SU-DHL-6 (cell line): ENCODE measurements around the gene ARHGAP45.

Experiments
- H2AFZ ChIP-seq: fragments of 200-600 bp; sonication (generic); 2 replicates; pipeline ENCODE4 v1.6.1; 2014; ENCODE audit warnings: low read depth, mild to moderate bottlenecking, moderate library complexity, mixed read lengths, antibody characterized with exemption, low read length; ENCODE audit not compliant: severe bottlenecking
- H3F3A ChIP-seq: fragments of 200-600 bp; shearing (Covaris generic); 2 replicates; pipeline ENCODE4 v1.6.0; 2016; ENCODE audit warnings: antibody characterized with exemption, mild to moderate bottlenecking; ENCODE audit not compliant: insufficient read depth
- H3K27ac ChIP-seq: fragments of 200-600 bp; sonication (generic); 2 replicates; pipeline ENCODE4 v1.5.1; 2016; ENCODE audit warnings: low read depth, mild to moderate bottlenecking, low read length, moderate library complexity, mixed read lengths
- H3K27me3 ChIP-seq: fragments of 200-600 bp; sonication (generic), shearing (Covaris generic); 2 replicates; pipeline ENCODE4 v1.6.0; 2014; ENCODE audit warnings: mild to moderate bottlenecking, low read length
- H3K36me3 ChIP-seq: fragments of 200-600 bp; sonication (generic); 2 replicates; pipeline ENCODE4 v1.6.1; 2014; ENCODE audit warnings: mild to moderate bottlenecking, low read length, mixed read lengths
- H3K4me2 ChIP-seq: fragments of 300-600, 200-600 bp; shearing (Covaris generic), sonication (generic); 2 replicates; pipeline ENCODE4 v1.6.0; 2014; ENCODE audit warnings: low read length, low read depth, mild to moderate bottlenecking; ENCODE audit not compliant: poor library complexity, severe bottlenecking
- H3K4me3 ChIP-seq: fragments of 200-600 bp; sonication (generic); 2 replicates; pipeline ENCODE4 v1.5.1; 2014; ENCODE audit warnings: antibody characterized with exemption, low read length, mild to moderate bottlenecking, mixed read lengths; ENCODE audit not compliant: insufficient read depth, poor library complexity, severe bottlenecking
- H3K79me2 ChIP-seq: fragments of 200-600 bp; sonication (generic); 2 replicates; pipeline ENCODE4 v1.6.1; 2014; ENCODE audit warnings: mild to moderate bottlenecking, low read length, moderate library complexity; ENCODE audit not compliant: insufficient read depth
- H3K9ac ChIP-seq: fragments of 200-600 bp; sonication (generic); 2 replicates; pipeline ENCODE4 v1.7.0; 2014; ENCODE audit warnings: mild to moderate bottlenecking, low read length
- H3K9me2 ChIP-seq: fragments of 200-600 bp; sonication (generic); replicated peaks from 2 replicates; pipeline ENCODE4 v1.6.1; 2014; ENCODE audit warnings: low read length; ENCODE audit not compliant: insufficient read depth
- H3K9me3 ChIP-seq: fragments of 200-600 bp; sonication (generic); 2 replicates; pipeline ENCODE4 v1.6.1; 2014; ENCODE audit warnings: low read length, mixed read lengths; ENCODE audit not compliant: insufficient read depth
- H4K20me1 ChIP-seq: fragments of 200-600 bp; sonication (generic); 2 replicates; pipeline ENCODE4 v1.6.1; 2014; ENCODE audit warnings: low read depth, mild to moderate bottlenecking, antibody characterized with exemption, low read length, moderate library complexity, mixed read lengths
- EZH2phosphoT487 ChIP-seq: fragments of 200-600 bp; sonication (generic), shearing (Covaris generic); conservative IDR thresholded peaks from 2 replicates; pipeline ENCODE4 v1.6.1; 2018; ENCODE audit warnings: mild to moderate bottlenecking, antibody characterized with exemption, low read length, moderate library complexity, mixed read lengths
- TF ChIP-seq, protein P1 (sequence below): fragments of 200-600 bp; sonication (generic); IDR thresholded peaks from one replicate; pipeline ENCODE4 v1.5.1; 2017; ENCODE audit warnings: antibody characterized with exemption, mild to moderate bottlenecking, low read length, moderate library complexity; ENCODE audit not compliant: insufficient read depth, poor library complexity, severe bottlenecking

Gene ARHGAP45

DNA sequence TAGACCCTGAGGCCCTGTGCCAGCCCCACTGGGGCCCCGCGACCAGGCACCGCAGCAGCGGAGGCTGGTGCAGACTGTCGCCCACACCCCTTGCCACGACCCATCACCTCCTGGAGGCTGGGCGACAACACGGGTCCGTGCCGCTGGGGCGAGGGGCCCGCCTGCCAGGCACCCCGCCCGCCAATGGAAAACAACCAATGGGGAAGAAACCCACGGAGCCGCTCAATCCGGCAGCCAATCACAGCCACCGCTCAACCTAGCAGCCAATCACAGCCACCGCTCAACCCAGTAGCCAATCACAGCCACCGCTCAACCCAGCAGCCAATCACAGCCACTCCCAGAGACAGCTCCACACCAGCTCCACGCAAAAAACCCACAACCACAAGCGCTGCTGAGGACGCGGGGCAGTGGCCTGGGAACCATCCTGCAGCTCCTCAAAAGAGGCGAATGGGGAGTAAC, 66.5 kb downstream of the ARHGAP45 start:
- no peaks in the 10 kb centered on the region for H4K20me1 ChIP-seq
- H3K9me3 ChIP-seq: no peaks in the 10 kb centered on the region
- peak overlapping the region; percentile 68 for H3K4me2 ChIP-seq
- H3K27me3 ChIP-seq: no peaks in the 10 kb centered on the region
- H2AFZ ChIP-seq: no peak overlapping the region
- TF ChIP-seq, protein P1, sequence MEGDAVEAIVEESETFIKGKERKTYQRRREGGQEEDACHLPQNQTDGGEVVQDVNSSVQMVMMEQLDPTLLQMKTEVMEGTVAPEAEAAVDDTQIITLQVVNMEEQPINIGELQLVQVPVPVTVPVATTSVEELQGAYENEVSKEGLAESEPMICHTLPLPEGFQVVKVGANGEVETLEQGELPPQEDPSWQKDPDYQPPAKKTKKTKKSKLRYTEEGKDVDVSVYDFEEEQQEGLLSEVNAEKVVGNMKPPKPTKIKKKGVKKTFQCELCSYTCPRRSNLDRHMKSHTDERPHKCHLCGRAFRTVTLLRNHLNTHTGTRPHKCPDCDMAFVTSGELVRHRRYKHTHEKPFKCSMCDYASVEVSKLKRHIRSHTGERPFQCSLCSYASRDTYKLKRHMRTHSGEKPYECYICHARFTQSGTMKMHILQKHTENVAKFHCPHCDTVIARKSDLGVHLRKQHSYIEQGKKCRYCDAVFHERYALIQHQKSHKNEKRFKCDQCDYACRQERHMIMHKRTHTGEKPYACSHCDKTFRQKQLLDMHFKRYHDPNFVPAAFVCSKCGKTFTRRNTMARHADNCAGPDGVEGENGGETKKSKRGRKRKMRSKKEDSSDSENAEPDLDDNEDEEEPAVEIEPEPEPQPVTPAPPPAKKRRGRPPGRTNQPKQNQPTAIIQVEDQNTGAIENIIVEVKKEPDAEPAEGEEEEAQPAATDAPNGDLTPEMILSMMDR: no peak
- TF ChIP-seq EZH2phosphoT487: no peak
- H3K9ac ChIP-seq: peak overlapping the region; percentile 50
- peak overlapping the region; percentile 70 for H3K27ac ChIP-seq
- no peaks in the 10 kb centered on the region for H3K79me2 ChIP-seq
- H3K9me2 ChIP-seq: no peaks in the 10 kb centered on the region
- no peaks in the 10 kb centered on the region for H3F3A ChIP-seq
- H3K36me3 ChIP-seq: no peaks in the 10 kb centered on the region
- H3K4me3 ChIP-seq: peak overlapping the region; percentile 25

DNA sequence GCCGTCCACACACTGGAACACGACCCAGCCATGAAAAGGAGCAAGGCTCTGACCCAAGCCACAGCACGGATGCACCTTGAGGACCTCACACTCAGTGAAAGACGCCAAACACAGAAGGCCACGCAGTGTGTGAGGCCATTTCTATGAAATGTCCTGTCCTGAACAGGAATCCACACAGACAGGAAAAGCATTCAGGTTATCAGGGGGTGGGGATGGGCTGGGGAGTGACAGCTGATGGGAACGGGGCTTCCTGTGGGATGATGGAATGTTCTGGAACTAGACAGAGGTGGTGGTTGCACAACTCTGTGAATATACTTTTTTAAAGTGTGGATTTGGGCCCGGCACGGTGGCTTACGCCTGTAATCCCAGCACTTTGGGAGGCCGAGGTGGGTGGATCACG, 67.5 kb downstream of the ARHGAP45 start:
- H3K9me2 ChIP-seq: no peaks in the 10 kb centered on the region
- no peak overlapping the region for H2AFZ ChIP-seq
- H3K36me3 ChIP-seq: no peaks in the 10 kb centered on the region
- H4K20me1 ChIP-seq: no peaks in the 10 kb centered on the region
- no peak overlapping the region for H3K4me2 ChIP-seq
- no peak overlapping the region for H3K9ac ChIP-seq
- no peaks in the 10 kb centered on the region for H3K27me3 ChIP-seq
- H3K27ac ChIP-seq: no peak overlapping the region
- H3F3A ChIP-seq: no peaks in the 10 kb centered on the region
- no peak for TF ChIP-seq EZH2phosphoT487
- TF ChIP-seq, protein P1: no peak
- H3K9me3 ChIP-seq: no peaks in the 10 kb centered on the region
- no peaks in the 10 kb centered on the region for H3K79me2 ChIP-seq
- no peak overlapping the region for H3K4me3 ChIP-seq

DNA sequence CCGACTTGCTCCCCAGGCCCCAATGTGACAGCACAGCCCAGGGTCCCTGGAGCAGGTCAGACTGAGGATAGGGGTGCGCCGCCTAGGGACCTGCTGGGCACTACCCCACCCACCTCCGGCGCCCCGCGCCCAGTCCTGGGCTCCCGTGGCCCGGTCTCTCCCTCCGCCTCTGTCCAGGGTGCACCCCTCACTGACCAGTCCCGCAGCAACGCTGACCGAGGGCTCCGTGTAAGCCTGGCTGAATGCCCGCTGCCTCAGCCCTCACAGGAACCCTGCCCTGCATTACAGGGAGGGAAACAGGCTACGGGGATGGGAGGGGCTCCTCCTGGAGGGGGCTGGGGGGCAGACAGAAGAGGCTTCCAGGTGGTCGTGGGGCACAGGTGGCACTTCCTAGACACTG, 68.5 kb downstream of the ARHGAP45 start:
- H3K79me2 ChIP-seq: no peaks in the 10 kb centered on the region
- H3K9ac ChIP-seq: no peak overlapping the region

More for the DNA sequence above, 68.5 kb downstream of the ARHGAP45 start:
- Histone ChIP-seq H3K27me3 (no peaks in the 10 kb centered on the region), H3K9me3 (no peaks in the 10 kb centered on the region), H4K20me1 (no peaks in the 10 kb centered on the region), H3K4me3 (no peak overlapping the region), H3K36me3 (no peaks in the 10 kb centered on the region), H2AFZ (no peak overlapping the region), H3K27ac (no peak overlapping the region), H3K4me2 (no peak overlapping the region), H3K9me2 (no peaks in the 10 kb centered on the region), H3F3A (no peaks in the 10 kb centered on the region)
- no peak for TF ChIP-seq EZH2phosphoT487
- TF ChIP-seq, protein P1: no peak
